GM10266 (cell line): ENCODE measurements around the gene LAMB4.
A peak's percentile ranks its signal among the peaks of the same experiment; 100 is the strongest.

Source experiments
- DNase-seq: peaks from one replicate; pipeline ENCODE4 v3.0.0; 2012; ENCODE audit errors: extremely low spot score
- CTCF ChIP-seq: IDR thresholded peaks from 2 replicates; pipeline ENCODE4 v1.5.1; 2012; ENCODE audit warnings: mild to moderate bottlenecking, low read depth; ENCODE audit not compliant: control insufficient read depth, insufficient read depth; ENCODE audit errors: missing control alignments

Gene LAMB4

GRCh38 chr7:108149908-108150307 lies 19.7 kb upstream of the LAMB4 start:
- TF ChIP-seq CTCF = no peak
- DNase-seq = no peak

- no peak for TF ChIP-seq CTCF
- DNase-seq = no peak
Observed at GRCh38 chr7:108149119-108149518, 19.0 kb upstream of the LAMB4 start.

GRCh38 chr7:108147031-108147563 lies 16.9 kb upstream of the LAMB4 start:
- no peak for DNase-seq
- TF ChIP-seq CTCF = no peak

GRCh38 chr7:108146070-108146842 lies 16.1 kb upstream of the LAMB4 start:
- TF ChIP-seq CTCF = peak; percentile 73
- peak; percentile 37 for DNase-seq

GRCh38 chr7:108145401-108145800 lies 15.2 kb upstream of the LAMB4 start:
- no peak for DNase-seq
- TF ChIP-seq CTCF = no peak

- no peak for TF ChIP-seq CTCF
Observed at GRCh38 chr7:108144931-108145330, 14.8 kb upstream of the LAMB4 start.

GRCh38 chr7:108143658-108144420 lies 13.7 kb upstream of the LAMB4 start:
- no peak for DNase-seq
- TF ChIP-seq CTCF = no peak

More at GRCh38 chr7:108144931-108145330, 14.8 kb upstream of the LAMB4 start:
- DNase-seq = no peak
